ENCODE results near the gene IPO7. TPM values are rescaled to one million over a fixed set of nuclear protein-coding genes. Genes with fewer than 3 reads are reported as not detected.
"Not testable (repeated sequence)": the region's sequence is repeated elsewhere in the genome, so short reads cannot be mapped to it uniquely, and the experiment has no call there.

IPO7 gene
- total RNA-seq, 1 donor from 2014 or later = 199 TPM

DNA sequence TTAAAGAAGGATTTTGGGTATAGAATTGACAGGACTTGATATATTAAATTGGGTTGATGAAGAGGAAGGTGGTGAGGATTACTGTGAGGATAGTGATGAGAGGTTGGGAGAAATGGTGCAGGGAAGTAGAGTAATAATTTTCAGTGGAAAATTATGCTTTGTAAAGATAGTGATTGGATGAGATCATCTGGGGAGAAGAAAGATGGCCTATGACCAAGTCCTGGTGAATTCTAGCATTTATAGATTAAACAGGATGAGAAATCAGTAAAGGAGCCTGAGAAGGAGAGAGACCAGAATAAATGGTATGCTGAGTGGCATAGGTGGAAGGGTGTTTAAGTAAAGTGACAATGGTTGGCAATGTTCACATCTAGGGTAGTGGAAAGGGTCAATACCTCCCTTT, 15.0 kb downstream of the IPO7 start:
- Mint-ChIP-seq H3K27me3 (ENCODE audit: low read depth) (no peaks in the 10 kb centered on the region), H3K9me3 (no peaks in the 10 kb centered on the region), H3K4me1 (peaks cover 23% of the 10 kb centered on the region), H3K27ac (ENCODE audit: unreplicated experiment) (no peak overlapping the region), H3K4me3 (no peak overlapping the region), H3K36me3 (ENCODE audit: low read depth) (no peaks in the 10 kb centered on the region)
- TF ChIP-seq CTCF (conservative IDR thresholded peaks at IDR 0.05) = no peak
- no peak for DNase-seq (ENCODE audit: low read depth, low spot score)

DNA sequence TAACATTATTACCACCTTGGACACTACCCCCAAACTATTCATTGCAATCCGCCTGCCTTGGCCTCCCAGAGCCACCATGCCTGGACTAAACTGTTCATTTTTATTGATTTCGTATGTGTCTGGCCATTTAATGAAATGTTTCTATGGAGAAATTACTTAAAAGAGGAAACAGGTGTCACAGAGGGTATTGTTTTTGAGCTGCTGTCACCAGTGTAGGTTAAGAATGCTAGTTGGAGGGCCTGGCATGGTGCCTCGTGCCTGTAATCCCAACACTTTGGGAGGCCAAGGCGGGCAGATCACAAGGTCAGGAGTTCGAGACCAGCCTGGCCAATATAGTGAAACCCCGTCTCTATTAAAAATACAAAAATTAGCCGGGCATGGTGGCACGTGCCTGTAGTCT, 17.4 kb downstream of the IPO7 start:
- H3K27me3 Mint-ChIP-seq (ENCODE audit: low read depth); H3K36me3 Mint-ChIP-seq (ENCODE audit: low read depth); DNase-seq (ENCODE audit: low read depth, low spot score); H3K4me3 Mint-ChIP-seq; H3K9me3 Mint-ChIP-seq; H3K27ac Mint-ChIP-seq (ENCODE audit: unreplicated experiment): not testable (repeated sequence)
- H3K4me1 Mint-ChIP-seq = peaks cover 12% of the 10 kb centered on the region

DNA sequence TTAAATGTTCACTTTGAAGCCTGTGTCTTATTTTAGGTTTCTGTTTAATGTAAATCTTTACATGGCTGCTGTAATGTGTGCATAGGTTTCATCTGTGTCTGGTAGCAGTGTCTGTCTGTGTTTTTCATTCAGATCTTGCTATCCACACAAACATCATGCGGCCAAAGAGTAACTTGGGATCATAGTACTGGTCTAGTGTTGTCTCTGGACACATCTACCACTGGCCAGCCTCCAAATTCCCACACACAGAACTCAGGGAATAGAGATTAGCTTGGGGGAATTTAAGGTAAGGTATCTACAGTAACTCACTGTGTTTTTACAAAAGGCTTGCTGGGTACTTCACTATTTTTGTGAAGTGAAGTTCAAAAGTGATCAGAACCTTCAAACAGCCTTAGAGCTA, 44.3 kb downstream of the IPO7 start:
- no peak overlapping the region for H3K4me3 Mint-ChIP-seq
- H3K4me1 Mint-ChIP-seq = no peaks in the 10 kb centered on the region
- no peaks in the 10 kb centered on the region for H3K27me3 Mint-ChIP-seq (ENCODE audit: low read depth)
- no peak for DNase-seq (ENCODE audit: low read depth, low spot score)
- no peaks in the 10 kb centered on the region for H3K9me3 Mint-ChIP-seq
- TF ChIP-seq CTCF (conservative IDR thresholded peaks at IDR 0.05) = no peak
- no peak overlapping the region for H3K27ac Mint-ChIP-seq (ENCODE audit: unreplicated experiment)
- peaks cover 16% of the 10 kb centered on the region for H3K36me3 Mint-ChIP-seq (ENCODE audit: low read depth)

DNA sequence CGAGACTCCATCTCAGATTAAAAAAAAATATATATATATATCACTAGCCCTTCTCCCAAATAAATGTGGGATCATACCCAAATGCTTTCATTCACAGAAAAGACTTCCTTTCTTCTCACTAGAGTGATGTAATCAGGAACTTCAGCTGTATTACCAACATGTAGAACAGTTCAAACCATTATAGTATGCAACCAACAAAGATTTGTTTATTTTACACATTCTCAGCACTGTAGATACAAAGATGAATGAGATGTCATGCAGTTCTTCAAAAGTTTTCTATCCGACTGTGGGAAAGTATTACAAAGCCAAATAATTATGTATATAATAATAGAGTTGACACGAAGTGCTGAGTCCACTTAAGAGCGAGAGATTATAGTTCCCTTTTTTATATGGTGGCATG, 54.2 kb downstream of the IPO7 start:
- Mint-ChIP-seq H3K27ac (ENCODE audit: unreplicated experiment) (no peak overlapping the region), H3K9me3 (no peaks in the 10 kb centered on the region), H3K4me3 (no peak overlapping the region), H3K4me1 (no peaks in the 10 kb centered on the region), H3K27me3 (ENCODE audit: low read depth) (no peaks in the 10 kb centered on the region), H3K36me3 (ENCODE audit: low read depth) (peaks cover 32% of the 10 kb centered on the region)
- TF ChIP-seq CTCF (conservative IDR thresholded peaks at IDR 0.05) = no peak
- DNase-seq (ENCODE audit: low read depth, low spot score) = no peak

DNA sequence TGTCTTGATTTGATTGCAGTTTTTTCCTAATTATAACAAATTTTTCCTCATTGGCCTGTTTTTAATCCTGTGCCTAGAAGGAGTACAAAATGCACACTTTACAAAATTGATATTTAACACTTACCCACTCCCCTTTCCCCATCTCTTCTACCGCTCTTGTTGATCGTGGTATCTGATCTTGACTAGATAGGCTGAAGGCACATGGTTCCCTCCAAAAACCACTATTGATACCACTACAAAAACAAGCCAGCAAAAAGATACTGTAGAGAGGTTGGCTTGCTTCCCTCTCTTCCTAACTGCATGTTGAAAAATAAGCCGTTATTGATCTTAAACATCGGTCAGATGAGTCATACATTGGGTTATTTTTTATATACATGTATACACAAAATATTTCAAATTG, 61.8 kb downstream of the IPO7 start:
- Mint-ChIP-seq H3K9me3 (peaks cover 2% of the 10 kb centered on the region), H3K4me3 (no peak overlapping the region), H3K27ac (ENCODE audit: unreplicated experiment) (no peak overlapping the region), H3K36me3 (ENCODE audit: low read depth) (peaks cover 15% of the 10 kb centered on the region), H3K4me1 (no peaks in the 10 kb centered on the region), H3K27me3 (ENCODE audit: low read depth) (no peaks in the 10 kb centered on the region)
- no peak for TF ChIP-seq CTCF (conservative IDR thresholded peaks at IDR 0.05)
- no peak for DNase-seq (ENCODE audit: low read depth, low spot score)

- Mint-ChIP-seq H3K4me1 (no peaks in the 10 kb centered on the region), H3K27me3 (ENCODE audit: low read depth) (peaks cover 3% of the 10 kb centered on the region), H3K4me3 (no peak overlapping the region), H3K27ac (ENCODE audit: unreplicated experiment) (no peak overlapping the region), H3K9me3 (peaks cover 10% of the 10 kb centered on the region), H3K36me3 (ENCODE audit: low read depth) (peaks cover 19% of the 10 kb centered on the region)
- no peak for TF ChIP-seq CTCF (conservative IDR thresholded peaks at IDR 0.05)
- no peak for DNase-seq (ENCODE audit: low read depth, low spot score)
These were observed 64.3 kb downstream of the IPO7 start for GRCh38 chr11:9448576-9449352.

GRCh38 chr11:9452023-9452422, 67.6 kb downstream of the IPO7 start:
- H3K27me3 Mint-ChIP-seq (ENCODE audit: low read depth); H3K9me3 Mint-ChIP-seq; H3K27ac Mint-ChIP-seq (ENCODE audit: unreplicated experiment); DNase-seq (ENCODE audit: low read depth, low spot score); H3K4me1 Mint-ChIP-seq: not testable (repeated sequence)
- Mint-ChIP-seq H3K36me3 (ENCODE audit: low read depth) (peaks cover 24% of the 10 kb centered on the region), H3K4me3 (peak overlapping the region; percentile 60)

All from neural crest cell (in vitro differentiated cells).